Medulla oblongata (tissue), 1 donor: Measurements from ENCODE around the gene LPAR3.
"Not testable (repeated sequence)": the region's sequence is repeated elsewhere in the genome, so short reads cannot be mapped to it uniquely, and the experiment has no call there.

Experiments used
- DNase-seq: peaks from one replicate; pipeline ENCODE4 v3.0.0-alpha.2; 2015; ENCODE audit errors: extremely low spot score

The LPAR3 gene, protein sequence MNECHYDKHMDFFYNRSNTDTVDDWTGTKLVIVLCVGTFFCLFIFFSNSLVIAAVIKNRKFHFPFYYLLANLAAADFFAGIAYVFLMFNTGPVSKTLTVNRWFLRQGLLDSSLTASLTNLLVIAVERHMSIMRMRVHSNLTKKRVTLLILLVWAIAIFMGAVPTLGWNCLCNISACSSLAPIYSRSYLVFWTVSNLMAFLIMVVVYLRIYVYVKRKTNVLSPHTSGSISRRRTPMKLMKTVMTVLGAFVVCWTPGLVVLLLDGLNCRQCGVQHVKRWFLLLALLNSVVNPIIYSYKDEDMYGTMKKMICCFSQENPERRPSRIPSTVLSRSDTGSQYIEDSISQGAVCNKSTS

DNA sequence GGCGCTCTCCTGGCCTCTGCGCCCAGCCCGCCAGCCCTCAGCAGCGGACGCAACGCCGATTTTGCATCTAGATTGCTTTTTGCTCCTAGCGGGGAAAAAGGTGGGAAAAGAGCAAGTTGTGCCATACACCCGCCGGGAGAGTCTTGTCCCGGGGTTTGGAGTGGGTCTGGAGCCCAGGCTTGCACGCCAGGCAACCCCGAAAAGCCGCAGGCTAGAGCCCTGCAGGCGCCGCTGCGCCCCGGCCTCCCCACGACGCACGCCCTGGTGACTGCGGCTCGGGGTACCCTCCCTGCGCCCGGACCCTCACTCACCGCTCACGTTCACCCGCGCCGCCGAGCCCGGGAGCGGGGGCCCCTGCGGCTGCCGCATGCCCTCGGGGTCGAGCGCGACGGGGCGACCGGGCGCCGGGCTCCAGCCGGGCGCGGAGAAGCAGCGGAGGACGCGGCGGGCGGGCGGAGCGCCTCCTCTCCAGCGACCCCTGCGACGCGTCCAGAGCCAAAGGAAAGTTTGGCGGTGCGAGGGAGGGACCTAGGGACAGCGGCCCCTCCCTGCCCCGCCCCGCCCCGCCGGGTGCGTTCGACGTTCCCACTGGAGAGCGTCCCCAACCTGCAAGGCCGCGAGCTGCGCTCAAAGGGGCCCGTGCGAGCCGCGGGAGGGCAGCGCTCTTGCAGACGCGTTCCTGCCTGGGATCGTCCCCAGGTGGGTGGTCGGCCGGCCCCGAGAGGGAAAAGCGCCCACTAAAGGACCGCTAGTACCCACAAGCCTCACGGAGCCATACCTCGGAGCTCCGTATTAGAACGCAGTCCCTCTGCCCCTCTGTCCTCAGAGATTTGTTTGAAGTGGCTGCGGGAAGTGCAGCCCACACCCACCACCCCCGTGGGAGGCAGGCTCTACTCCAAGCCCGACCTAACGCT lies at the start of gene LPAR3:
LPAR3 (minus strand) TSS at position 502 of the 914 bp plus-strand sequence. CDS start 27,086 bp downstream, outside the sequence.
- no peak for DNase-seq

DNA sequence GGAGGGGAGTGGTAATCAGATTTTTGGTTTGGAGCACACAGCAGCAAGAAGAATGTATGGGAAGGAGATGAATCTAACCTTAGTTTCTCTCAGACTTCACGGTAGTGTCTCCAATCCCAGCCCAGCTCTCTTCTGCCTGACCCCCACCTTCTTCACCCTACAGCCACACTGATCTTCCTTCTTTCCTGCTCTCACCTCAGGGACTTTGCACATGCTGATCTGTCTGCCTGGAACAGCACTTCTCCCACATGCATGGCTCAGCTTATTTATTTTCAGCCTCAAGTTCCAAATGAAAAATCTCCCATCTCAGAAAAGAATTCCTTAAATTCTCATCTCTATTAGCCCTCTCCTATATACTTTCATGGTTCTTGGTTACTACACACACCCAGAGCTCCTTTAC lies 48.8 kb upstream of the LPAR3 start:
- no peak for DNase-seq

DNA sequence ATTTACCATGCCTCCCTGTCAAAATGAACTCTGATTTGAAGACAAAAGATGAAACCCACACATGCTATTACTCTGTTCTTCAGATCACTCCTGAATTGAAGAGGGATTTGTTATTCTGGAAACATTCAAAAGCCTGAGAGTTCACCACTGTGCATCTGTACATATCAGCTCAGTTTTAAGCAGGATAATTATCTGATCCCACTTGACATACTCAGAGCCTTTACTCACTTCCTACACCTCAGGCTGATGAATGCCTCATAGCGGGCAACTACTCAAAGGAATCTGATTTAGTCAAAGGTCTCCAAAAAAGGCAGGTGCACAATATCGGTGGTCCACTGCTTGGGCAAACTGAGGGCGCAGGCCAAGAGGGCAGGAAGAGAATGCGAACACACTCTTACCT lies 47.5 kb upstream of the LPAR3 start:
- DNase-seq = no peak

DNA sequence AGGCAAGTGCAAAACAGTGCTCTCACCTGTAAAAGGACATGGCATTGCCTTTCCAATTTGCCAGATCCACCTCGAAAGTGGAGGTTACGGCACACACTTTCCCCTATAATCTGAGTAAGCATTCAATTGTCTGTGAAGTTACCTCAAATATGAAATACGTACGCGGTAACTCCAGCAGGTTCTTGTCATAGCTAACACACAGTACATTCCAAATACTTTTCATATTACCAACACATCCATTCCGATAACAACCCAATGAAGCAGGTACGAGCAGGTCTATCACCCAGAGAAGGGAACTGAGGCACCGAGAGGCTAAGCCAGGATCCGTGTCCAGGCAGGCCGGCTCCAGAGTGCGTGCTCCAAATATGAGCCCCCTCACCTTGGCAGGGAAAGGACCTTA lies 46.8 kb upstream of the LPAR3 start:
- DNase-seq = no peak

DNA sequence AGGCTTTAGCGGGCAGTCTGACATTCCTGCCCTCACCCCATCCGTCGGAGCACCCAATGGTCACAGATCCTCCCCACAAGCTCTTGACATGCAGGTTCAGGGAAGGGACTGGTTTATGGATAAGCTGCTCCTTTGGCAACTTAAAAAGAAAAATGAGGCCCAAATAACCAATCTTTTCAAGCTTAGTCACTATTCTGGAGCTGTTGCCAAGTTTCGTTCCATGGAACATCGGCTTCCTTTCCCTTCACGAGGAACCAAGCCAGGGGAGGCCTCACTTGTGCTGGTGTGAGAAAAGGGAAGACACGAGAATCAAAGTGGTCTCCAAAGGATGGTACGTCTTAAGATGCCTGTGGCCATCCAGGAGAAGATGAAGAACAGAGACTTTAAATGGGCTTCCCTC lies 46.1 kb upstream of the LPAR3 start:
- DNase-seq = no peak

DNA sequence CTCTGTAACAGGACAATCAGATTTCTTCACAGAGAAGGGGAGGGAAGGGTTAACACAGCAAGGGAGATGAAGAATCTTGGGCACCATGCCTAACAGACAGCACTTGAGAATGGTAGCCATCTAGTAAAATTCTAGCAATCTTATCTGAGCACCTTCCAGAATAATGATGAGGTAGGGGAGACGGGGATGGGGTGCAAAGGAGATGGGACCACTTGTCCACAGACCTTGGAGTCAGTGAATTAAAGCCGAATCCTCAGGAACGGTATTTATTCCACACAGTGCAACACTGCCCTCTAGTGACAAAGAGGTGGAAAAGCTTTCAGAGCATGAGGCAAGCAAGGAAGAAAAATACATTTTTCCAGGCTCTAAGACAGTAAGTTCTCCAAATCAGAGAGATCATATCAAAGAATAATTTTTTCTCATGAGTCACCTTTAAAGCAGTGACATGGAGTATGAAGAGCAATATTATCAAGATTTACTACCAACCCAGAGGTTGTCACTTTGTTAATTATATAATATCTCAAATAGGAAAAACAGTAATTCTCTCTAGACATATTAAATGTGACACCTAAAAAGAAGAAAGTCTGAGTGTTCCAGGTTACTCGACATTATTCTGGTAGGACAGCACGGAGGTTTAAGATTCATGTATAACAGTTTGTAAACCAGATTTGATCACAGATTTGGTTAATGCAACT lies 43.3 kb upstream of the LPAR3 start:
- DNase-seq = peak; percentile 91

DNA sequence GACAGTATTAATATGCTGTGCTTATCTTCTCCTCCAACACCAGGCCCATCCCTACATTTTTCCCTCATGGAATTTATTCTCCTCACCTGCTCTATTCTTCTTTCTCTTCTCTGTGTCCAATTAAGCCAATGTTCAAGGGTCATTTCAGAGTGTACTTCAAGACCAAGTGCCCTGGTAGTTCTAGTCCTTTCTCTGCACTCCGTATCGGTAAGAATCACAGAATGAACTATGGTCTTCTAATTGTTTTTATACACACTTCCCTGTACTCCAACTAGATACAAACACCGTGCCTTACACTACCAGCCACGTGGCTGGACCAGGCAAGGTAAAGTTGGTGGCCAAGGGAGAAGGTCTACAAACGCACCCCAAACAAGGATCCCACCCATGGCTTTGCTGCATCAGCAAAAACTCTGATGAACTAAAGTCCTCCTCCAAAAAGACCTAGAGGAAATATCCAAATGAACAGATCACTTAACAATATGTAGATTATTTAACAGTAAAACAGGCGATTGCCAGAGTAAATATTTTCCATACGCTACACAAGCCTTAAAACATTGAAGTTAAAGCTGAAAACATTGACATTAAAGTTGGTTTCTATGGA lies 40.1 kb upstream of the LPAR3 start:
- no peak for DNase-seq

DNA sequence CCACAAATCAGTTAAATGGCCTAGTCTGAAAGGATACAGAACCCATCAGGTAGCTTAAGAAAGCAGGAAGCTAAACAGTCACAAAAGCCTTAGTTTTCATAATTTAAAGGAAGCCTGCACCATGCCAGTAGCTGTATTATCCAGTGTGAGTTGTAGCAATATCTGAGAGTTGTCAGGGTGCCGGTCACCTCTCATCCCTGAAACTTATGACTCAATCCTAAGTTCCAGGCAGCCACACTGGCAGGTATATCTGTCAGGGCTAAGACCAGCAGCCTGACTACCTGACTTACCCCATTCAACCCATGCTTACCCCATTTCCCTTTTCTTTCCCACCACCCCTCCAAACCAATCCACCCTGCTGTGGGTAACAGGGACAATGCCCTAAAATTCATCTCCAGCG lies 37.8 kb upstream of the LPAR3 start:
- DNase-seq = no peak

DNA sequence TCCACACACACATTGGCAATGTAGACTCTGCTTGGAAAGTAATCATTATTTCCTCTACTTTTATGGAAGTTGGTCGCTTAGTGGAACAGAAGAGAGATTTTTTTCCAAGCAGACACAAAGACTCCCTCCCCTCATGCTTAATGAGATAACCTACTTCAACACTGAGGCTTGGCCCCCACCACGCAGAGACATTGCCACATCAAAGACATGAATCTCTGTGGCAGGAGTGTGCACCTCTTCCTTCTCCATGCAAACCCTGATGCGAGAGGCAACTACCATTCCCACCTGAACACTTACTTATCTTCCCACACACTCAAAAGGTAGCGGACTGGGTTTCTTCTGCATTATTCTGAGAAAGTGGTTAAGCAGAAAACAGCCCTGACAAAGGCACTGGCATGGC lies 37.3 kb upstream of the LPAR3 start:
- no peak for DNase-seq

DNA sequence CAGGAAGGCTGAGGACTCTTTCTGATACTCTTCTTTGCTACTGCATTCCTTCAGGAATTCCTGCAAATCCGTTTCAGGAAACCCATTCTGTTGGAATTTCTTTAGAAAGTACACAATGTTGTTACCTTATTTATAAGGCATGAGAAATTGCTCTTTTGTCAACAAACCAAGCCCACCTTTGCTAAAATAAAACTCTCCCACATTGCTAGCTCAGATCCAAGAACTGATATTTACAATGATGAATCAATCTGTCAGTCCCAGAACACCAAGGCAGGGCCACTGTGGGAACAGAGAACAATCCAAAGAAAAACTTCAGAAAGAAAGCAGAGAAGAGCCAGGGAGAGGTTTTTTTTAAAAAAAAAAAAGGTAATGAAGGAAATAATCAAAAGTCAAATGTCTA lies 36.6 kb upstream of the LPAR3 start:
- no peak for DNase-seq

DNA sequence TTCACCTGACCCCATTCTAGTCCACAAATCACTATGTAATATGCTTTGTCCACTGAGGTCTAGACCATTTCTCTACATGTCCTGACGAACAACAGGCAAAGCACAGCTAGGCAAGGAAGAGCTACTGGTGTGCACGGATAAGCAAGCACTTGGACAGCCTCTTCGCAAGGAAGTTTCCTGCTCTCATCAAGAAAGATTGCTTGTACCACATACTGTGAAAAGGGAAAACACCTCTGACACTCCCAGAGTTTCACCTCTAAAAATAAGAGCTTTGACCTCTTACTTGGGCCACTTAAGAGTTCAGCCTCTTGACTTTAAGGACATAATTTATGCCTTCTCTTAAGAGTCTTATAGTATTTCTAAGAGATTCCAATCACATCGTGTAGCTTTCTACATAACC lies 36.0 kb upstream of the LPAR3 start:
- no peak for DNase-seq

DNA sequence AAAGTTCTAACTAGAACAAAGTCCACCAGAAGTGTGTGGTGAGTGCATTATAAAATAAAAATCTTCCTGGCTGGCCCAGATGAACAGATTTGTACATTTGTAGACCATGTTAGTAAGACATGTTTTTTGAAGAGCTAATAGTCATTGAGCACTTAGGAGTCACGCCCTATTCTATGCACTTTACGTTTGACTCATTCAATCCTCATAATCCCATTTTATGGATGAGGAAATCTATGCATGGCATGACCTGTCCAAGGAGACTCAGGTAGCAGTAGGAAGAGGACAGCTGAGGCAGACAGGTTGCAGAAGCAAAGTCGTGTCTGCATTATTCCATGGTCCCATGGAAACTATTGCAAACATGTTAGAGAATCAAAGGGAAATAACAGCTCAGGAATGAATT lies 30.3 kb upstream of the LPAR3 start:
- DNase-seq = no peak

DNA sequence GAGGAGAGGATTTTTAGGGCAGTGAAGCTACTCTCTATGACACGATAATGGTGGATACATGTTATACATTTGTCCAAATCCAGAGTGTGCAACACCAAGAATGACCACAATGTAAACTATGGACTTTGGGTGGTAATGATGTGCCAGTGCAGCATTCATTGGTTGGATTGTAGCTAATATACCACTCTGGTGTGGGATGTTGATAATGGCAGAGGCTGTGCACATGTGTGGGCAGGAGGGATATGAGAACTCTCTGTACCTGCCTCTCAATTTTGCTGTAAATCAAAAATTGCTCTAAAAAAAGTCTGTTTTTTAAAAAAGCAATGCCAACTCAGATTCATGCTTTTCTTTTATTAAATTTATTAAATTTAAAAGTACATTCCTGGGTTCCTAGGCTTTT lies 27.2 kb upstream of the LPAR3 start:
- no peak for DNase-seq

DNA sequence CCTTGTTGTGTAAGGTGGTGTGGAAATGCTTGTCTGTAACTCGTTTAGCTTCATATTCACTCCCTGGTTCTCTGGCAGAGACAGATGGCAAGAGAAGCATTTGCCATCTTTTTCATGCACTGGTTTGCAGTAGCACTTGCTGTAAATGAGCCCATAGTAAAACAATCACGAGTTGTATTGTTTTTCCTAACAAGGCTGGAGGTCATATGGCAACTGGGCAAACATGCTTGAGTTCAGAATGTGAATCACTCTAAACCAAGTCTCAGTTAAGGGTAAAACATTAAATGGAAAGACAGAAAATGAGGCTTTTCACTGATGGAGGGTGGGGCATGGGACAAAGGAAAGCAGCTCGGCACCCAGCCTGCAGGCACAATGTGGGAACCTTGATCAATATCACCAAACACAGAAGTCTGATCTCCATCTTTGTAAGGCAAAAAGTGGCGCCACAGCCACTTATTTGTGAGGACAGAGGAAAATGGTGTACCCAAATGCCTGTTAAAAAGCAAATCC lies 26.5 kb upstream of the LPAR3 start:
- no peak for DNase-seq

DNA sequence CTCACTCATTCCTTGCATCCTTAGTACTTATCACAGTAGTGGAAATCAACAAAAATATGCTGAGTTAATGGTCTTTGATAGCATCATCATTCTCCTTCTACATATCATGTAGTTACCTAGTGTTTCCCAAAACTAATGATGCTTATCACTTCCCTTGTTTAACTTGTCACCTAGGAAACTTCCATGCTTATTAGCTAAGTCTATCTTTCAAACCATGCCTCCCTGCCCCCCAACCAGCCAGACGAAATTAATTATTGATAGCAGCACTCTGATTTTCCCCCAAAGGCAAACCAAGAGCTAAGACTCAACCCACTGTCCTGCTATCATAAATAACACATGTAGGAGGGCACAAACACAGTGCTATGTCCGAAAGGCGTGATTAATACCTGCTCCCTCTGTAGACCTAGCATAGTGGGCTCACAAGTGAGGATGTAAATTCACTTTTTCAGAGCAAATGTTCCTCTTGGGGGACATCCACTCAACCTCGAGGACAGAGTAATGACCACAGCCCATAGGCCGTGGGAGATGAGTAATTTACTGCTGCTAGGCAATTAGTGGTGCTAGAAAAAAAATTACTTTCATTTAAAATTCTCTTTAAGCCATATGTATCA lies 25.8 kb upstream of the LPAR3 start:
- DNase-seq = no peak

DNA sequence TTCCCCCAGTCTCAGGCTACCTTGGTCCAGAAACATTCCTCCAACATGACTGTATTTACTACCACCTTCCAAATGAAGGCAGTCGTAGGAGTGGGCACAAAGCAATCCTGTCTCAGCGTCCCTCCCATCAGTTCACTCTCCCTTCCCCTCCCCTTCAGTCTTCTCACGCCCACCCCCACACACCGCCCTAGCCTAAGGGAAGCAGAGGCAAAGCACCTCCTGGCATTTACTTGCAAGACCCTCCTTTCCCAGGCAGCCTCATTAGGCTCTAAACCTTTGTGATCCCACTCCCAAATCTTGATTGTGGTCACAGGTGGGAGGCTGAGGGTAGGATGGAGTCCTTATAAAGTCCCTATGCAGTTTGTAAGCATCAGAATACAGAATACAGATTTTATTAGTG lies 23.9 kb upstream of the LPAR3 start:
- DNase-seq = no peak

DNA sequence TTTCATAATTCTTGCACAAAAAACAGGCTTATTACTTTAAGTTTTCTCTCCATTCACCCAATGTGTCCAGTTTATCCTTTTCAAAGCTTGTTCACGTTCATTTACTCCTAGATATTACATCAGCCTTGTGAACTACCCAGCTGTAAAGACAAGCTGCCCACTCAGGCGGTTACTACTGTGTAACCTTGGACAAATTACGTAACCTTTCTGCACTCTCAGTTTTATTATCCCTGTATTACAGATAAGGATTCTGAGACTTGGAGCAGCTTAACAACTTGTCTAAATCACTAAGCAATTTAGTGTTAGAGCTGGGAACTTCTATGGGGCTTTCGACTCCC lies 20.5 kb upstream of the LPAR3 start:
- DNase-seq = no peak

DNA sequence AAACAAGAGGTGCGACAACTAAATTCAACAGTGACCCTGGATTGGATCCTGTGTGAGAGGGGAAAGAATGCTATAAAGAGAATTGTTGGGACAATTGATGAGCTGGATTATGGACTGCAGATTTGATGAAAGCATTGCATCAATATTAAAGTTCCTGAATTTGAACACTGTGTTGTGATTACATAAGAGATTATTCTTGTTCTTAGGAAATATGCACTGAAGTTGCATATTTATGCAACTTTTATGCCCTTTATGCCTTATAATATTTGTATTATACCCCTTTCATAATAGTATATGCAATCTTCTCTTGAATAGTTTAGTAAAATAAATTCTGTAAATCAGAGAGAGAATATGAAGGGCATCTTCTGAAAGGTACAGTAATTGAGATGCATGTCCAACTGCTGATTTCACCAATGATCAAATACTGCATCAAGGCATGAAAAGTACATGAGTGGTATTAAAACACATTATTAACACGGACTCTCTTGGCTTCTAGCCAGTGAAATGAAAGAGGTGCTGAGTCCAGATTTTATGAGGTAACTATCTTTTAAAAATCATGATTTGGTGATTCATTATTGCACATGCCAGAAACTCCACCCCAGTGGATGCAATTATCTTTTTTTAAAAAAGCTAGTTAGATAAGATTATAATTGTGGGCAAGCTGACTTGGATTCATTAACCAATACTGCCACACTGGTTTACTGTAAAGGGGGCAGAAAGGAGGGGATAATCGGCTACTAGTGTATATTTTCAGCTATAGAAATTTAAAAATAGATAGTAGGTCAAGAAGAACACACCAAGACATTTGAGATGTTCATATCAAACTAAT lies 19.9 kb upstream of the LPAR3 start:
- no peak for DNase-seq

DNA sequence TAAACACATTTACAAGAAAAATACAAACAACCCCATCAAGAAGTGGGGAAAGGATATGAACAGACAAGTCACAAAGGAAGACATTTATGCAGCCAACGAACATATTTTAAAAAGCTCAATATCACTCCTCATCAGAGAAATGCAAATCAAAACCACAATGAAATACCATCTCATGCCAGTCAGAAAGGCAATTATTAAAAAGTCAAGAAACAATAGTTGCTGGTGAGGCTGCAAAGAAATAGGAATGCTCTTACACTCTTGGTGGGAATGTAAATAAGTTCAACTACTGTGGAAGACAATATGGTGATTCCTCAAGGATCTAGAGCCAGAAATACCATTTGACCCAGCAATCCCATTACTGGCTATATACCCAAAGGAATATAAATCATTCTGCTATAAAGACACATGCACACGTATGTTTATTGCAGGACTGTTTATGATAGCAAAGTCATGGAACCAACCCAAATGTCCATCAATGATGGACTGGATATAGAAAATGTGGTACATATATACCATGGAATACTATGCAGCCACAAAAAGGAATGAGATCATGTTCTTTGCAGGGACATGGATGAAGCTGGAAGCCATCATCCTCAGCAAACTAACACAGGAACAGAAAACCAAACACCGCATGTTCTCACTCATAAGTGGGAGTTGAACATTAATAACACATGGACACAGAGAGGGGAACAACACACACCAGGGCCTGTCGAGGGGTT lies 15.9 kb upstream of the LPAR3 start:
- not testable (repeated sequence) for DNase-seq
